SK-N-SH (cell line): ENCODE measurements around the gene SEMA3A.

Experiments used
- EZH2phosphoT487 ChIP-seq: fragments of 200-600 bp; sonication (generic); IDR thresholded peaks from 2 replicates; pipeline ENCODE4 v1.6.1; 2017; ENCODE audit warnings: low read depth, mixed run types, mild to moderate bottlenecking, antibody characterized with exemption, moderate library complexity, borderline replicate concordance
- JUND ChIP-seq: IDR thresholded peaks from 2 replicates; pipeline ENCODE4 v1.4.0; 2012
- POLR2AphosphoS5 ChIP-seq: IDR thresholded peaks from 2 replicates; pipeline ENCODE4 v1.6.1; 2012; ENCODE audit warnings: low read depth, low read length
- RAD21 ChIP-seq: IDR thresholded peaks from 2 replicates; pipeline ENCODE4 v1.6.1; 2012; ENCODE audit warnings: mild to moderate bottlenecking, low read length
- RCOR1 ChIP-seq: fragments of 150-350 bp; IDR thresholded peaks from 2 replicates; pipeline ENCODE4 v1.6.1; 2017; ENCODE audit warnings: antibody characterized with exemption, low read length
- TAF1 ChIP-seq: IDR thresholded peaks from 2 replicates; pipeline ENCODE4 v1.6.1; 2012; ENCODE audit warnings: low read depth, mild to moderate bottlenecking, low read length, moderate library complexity, borderline replicate concordance
- TF ChIP-seq, protein P1 (sequence below): fragments of 200-600 bp; sonication (generic); IDR thresholded peaks from 2 replicates; pipeline ENCODE4 v1.6.1; 2017; ENCODE audit warnings: antibody characterized with exemption, mild to moderate bottlenecking, moderate library complexity
- TF ChIP-seq, protein P2 (sequence below): fragments of 150-350 bp; IDR thresholded peaks from 2 replicates; pipeline ENCODE4 v1.6.1; 2017; ENCODE audit warnings: antibody characterized with exemption, low read length, low read depth, borderline replicate concordance

GRCh38 chr7:84123965-84124547 is 70.5 kb downstream of the SEMA3A start:
- TF ChIP-seq, protein P1, sequence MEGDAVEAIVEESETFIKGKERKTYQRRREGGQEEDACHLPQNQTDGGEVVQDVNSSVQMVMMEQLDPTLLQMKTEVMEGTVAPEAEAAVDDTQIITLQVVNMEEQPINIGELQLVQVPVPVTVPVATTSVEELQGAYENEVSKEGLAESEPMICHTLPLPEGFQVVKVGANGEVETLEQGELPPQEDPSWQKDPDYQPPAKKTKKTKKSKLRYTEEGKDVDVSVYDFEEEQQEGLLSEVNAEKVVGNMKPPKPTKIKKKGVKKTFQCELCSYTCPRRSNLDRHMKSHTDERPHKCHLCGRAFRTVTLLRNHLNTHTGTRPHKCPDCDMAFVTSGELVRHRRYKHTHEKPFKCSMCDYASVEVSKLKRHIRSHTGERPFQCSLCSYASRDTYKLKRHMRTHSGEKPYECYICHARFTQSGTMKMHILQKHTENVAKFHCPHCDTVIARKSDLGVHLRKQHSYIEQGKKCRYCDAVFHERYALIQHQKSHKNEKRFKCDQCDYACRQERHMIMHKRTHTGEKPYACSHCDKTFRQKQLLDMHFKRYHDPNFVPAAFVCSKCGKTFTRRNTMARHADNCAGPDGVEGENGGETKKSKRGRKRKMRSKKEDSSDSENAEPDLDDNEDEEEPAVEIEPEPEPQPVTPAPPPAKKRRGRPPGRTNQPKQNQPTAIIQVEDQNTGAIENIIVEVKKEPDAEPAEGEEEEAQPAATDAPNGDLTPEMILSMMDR = no peak
- no peak for TF ChIP-seq JUND
- TF ChIP-seq, protein P2, sequence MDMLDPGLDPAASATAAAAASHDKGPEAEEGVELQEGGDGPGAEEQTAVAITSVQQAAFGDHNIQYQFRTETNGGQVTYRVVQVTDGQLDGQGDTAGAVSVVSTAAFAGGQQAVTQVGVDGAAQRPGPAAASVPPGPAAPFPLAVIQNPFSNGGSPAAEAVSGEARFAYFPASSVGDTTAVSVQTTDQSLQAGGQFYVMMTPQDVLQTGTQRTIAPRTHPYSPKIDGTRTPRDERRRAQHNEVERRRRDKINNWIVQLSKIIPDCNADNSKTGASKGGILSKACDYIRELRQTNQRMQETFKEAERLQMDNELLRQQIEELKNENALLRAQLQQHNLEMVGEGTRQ = no peak
- TF ChIP-seq EZH2phosphoT487 = no peak
- TF ChIP-seq POLR2AphosphoS5 = no peak
- no peak for TF ChIP-seq RAD21
- no peak for TF ChIP-seq RCOR1
- no peak for TF ChIP-seq TAF1
